Eye (tissue), 1 donor: Measurements from ENCODE around the gene POLD4.
"Not testable (repeated sequence)": the region's sequence is repeated elsewhere in the genome, so short reads cannot be mapped to it uniquely, and the experiment has no call there.

Source experiments
- DNase-seq: peaks from one replicate; pipeline ENCODE4 v3.0.0-alpha.2; 2015

Gene POLD4

GRCh38 chr11:67351275-67352005 lies 1.9 kb downstream of the POLD4 start:
- DNase-seq: peak; percentile 88

DNA sequence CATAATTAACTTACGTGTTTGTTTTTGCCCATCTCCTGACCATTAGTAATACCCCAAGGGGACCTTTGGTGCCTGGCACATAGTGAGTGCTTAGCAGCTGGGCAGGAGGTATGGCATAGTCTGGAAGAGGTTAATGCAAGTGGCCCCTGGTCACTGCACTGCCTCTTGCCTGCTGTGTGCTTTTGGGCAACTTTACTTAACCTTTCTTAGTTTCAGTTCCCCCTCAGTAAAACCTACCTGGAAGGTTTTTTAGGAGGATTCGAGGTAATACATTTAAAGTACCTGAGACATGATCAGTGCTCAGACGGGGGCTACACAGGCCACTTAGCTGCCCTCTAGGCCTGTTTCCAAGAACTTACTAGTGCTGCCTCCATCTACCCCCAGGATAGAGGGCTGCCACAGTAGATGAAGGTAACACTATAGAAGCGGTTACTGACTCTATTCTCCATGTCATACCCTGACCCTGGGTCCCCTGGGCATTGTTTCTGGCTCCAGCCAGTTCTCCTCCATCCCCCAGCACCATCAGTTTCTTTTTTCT lies 3.3 kb downstream of the POLD4 start:
- no peak for DNase-seq

DNA sequence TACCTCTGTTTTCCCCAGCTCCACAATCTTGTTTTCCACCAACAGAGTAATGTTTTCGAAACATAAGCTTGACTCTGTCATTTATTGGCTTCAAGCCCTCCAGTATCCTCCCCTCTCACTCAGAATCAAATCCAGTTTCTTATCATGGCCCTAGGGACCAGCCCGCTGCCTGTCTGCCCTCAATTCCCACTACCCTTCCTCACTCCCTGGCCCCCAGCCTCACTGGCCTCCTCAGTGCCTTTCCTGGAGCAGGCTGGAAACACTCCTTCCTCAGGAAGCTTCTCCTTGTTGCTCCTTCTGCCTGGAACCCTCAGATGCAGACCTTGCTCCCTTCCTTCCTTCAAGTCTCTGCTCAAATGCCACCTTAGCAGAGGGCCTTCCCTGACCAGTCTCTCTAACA lies 3.9 kb downstream of the POLD4 start:
- DNase-seq: no peak

GRCh38 chr11:67349036-67349435 lies 4.3 kb downstream of the POLD4 start:
- DNase-seq: no peak

DNA sequence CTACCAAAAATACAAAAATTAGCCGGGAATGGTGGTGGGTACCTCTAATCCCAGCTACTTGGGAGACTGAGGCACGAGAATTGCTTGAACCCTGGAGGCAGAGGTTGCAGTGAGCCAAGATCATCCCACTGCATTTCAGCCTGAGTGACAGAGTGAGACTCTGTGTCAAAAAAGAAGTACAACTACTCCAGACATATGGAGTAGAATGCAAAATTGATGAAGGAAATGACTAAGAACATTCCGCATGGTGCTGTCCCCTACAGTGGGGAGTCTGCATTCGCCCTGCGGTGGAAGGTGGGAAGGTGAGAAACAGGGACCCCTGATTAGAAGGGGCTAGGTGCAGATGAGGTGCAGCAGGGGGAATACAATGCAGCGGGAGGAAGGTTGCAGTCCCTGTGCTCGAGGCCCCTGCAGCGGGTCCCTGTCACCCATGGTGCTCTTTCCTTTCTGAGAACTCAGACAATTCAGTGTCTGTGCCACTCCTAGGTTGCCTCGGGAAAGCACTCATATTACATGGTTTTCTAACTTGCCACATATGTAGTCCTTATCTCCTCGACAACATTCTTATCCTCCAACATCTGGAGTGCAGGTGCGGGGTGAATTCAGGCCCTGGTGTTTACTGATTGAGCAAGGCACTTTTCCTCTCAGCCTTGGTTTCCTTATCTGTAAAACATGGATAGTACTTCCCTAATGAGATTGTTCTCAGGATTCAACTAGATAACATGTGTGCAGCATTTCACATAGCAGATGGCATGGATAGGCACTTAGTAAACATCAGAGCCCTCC lies 5.2 kb downstream of the POLD4 start:
- no peak for DNase-seq

- no peak for DNase-seq
Measured at GRCh38 chr11:67345920-67346819, 7.2 kb downstream of the POLD4 start.

GRCh38 chr11:67345247-67345919 lies 8.0 kb downstream of the POLD4 start:
- DNase-seq: no peak

GRCh38 chr11:67344264-67344663 lies 9.1 kb downstream of the POLD4 start:
- no peak for DNase-seq

DNA sequence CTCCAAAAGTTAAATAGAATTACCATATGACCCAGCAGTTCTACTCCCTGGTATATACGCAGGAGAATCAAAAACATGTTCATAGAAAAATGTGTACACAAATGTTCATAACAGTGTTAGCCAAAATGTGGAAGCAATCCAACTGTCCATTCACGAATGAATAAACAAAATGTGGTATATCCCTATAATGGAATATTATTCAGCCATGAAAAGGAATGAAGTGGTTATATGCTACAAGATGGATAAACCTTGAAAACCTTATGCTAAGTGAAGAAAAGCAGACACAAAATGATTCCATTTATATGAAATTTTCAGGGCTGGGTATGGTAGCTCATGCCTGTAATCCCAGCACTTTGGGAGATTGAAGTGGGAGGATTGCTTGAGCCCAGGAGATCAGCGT lies 16.1 kb downstream of the POLD4 start:
- DNase-seq: no peak

DNA sequence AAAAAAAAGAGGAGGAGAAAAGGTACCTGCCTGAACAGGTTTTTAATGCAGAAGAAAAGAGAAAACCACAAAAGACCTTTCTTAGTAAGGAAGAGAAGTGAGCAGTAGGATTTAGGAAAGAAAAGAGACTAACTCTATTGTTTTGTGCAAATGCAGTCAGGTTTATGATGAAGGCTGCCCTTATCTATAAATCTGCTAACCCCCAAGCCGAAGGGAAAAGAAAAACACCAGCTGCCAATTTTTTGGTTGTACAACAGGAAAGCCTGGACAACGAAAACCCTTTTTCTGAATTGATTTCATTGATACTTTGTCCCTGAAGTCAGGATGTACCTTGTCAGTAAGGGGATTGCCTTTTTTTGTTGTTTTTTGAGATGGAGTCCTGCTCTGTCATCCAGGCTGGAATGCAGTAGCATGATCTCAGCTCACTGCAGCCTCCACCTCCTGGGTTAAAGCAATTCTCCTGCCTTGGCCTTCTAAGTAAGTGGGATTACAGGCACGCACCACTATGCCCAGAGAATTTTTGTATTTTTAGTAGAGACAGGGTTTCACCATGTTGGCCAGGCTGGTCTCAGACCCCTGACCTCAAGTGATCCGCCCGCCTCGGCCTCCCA lies 21.2 kb downstream of the POLD4 start:
- DNase-seq: no peak

GRCh38 chr11:67323526-67323925 lies 29.8 kb downstream of the POLD4 start:
- no peak for DNase-seq

- DNase-seq: no peak
Measured at GRCh38 chr11:67322049-67322448, 31.3 kb downstream of the POLD4 start.

DNA sequence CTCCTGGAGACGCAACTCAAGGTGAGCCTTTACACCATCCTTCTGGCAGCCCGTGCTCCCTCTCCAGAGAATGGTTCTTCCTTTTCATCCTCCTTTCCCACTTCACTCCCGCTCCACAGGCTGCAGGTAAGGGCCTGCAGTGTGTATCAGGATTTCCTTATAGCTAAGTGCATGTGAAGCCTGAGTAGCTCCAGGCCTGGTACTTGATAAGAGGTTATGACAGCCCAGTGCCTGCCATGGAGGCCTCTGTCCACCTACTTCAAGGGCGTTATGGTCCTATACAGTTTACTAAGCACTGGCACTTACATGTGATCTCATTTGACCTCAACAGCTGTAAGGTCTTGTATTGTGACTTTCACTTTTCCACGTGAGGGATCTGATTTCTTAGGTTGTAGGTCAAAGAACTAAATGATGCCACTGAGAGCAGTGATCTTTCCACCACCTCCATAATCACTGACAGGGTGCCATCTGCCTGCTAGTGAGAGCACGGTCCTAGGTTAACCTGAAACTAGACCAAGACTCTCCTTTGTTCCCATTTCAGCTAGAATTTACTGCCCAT lies 32.0 kb downstream of the POLD4 start:
- no peak for DNase-seq

DNA sequence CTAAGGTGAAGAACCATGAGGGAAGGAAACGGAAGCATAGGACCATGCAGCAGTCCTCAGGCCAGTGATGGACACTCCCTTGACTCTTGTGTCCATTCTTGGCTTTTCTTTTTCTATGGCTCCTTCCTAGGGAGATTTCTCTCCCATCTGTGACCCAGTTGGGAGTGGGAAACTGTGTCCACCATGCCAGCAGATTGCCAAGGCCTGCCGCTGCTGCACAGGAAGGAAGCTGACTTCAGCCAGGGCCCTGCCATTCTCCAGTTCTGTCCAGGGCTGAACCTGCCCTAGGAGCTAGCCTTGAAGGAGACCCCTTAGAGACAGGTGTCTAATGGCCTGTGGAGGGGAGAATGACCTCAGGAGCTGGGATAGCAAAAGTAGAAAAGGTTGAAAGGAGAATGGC lies 32.7 kb downstream of the POLD4 start:
- DNase-seq: no peak

DNA sequence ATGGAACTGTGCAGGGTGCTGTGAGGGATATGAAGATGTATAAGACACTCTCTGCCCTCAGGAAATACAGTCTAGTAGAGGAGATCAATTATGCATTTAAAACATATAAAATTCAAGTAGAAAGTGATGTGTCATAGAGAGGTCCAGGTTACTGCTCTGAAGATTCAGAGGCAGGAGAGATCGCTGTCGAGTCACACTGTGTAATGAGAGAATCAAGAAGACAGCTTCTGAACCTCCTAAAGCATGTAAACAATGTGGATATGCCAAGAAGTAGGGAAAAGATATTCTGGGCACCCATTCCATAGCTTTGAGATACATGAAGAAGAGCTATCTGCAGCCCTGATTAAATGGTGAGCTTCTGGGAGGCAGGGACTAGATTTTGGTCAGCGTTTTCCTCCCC lies 33.3 kb downstream of the POLD4 start:
- no peak for DNase-seq

DNA sequence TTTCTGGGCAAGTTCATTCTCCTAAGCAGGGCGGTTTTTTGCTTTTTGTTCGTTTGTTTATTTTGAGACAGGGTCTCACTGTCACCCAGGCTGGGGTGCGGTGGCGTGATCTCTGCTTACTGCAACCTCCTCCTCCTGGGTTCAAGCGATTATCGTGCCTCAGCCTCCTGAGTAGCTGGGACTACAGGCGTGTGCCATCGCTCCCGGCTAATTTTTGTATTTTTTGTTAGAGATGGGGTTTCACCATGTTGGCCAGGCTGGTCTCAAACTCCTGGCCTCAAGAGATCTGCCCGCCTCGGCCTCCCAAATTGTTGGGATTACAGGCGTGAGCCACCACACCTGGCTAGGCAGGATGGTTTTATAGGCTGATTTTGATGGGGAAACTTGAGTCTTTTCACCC lies 34.5 kb downstream of the POLD4 start:
- DNase-seq: not testable (repeated sequence)

GRCh38 chr11:67317888-67318555 lies 35.3 kb downstream of the POLD4 start:
- DNase-seq: no peak

DNA sequence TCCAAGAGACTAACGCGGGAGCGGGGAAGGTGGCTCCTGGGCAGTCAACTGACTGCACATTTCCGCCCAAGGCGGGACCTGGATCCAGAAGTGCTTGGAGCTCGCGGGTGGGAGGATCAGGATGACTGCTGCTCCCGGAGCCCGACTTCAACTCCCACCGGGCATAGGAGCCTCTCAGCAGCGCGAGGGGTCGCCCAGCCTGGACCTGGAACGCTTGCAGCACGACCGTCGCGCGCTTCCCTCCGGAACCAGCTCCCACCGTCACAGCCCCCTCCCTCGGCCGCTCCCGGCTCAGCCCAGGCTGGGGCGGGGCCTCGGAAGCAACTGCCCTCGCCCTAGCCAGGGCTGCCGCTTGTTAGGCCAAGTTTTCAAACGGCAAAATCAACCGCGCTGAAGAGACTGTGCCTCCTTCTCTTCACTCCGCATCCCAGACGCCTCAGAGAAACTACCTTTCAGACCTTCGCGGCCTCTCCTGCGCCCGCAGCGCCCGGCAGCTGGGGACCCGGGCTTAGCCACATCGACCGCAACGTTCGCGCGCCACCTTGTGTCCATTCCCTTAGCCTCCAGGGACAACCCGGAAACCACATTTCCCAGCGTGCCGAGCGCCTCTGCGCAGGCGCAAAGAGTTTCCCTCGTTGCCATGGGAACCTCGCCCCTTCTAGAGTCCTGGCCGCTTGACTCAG lies 36.0 kb downstream of the POLD4 start:
- peak; percentile 100 for DNase-seq

DNA sequence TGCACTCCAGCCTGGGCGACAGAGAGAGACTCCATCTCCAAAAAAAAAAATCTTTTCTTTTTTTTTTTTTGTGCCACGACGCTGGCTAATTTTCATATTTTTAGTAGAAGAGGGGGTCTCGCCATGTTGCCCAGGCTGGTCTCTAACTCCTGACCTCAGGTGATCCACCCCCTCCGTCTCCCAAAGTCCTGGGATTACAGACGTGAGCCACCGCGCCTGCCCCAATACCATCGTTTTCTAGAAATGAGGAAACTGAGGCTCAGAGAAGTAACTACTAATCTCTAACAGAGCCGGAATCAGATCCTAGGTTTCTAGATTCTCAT lies 36.5 kb downstream of the POLD4 start:
- no peak for DNase-seq

DNA sequence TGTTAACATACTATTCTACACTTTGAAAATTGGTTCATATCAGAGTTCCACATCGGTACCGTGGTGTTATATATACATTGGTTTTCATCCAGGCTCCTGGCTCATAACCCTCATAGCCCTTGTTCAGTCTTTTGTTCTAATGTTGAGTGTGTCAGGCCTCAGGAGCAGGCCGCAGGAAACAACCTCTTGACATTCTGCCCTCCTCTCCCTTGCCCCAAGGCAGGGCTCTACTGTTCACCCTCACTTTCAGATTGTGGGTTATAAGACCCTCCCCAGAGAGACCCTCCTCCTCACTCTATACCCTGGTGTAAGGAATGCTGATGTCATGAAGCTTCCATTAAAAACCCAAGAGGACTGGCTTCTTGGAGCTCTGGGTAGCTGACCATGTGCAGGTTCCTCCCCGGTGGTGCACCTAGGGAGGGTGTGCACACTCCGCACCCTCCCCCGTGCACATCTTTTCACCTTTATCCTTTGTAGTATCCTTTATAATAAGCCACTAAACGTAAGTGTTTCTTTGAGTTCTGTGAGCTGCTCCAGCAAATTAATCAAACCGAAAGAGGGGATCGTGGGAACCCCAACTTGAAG lies 37.9 kb downstream of the POLD4 start:
- no peak for DNase-seq
